ENCODE measurements around the gene AIFM3. TPM values are rescaled to one million over a fixed set of nuclear protein-coding genes. Genes with fewer than 3 reads are reported as not detected.

AIFM3 gene
- total and polyA plus RNA-seq, 2 experiments from 2014 or later: 0.45 to 1.5 TPM

DNA sequence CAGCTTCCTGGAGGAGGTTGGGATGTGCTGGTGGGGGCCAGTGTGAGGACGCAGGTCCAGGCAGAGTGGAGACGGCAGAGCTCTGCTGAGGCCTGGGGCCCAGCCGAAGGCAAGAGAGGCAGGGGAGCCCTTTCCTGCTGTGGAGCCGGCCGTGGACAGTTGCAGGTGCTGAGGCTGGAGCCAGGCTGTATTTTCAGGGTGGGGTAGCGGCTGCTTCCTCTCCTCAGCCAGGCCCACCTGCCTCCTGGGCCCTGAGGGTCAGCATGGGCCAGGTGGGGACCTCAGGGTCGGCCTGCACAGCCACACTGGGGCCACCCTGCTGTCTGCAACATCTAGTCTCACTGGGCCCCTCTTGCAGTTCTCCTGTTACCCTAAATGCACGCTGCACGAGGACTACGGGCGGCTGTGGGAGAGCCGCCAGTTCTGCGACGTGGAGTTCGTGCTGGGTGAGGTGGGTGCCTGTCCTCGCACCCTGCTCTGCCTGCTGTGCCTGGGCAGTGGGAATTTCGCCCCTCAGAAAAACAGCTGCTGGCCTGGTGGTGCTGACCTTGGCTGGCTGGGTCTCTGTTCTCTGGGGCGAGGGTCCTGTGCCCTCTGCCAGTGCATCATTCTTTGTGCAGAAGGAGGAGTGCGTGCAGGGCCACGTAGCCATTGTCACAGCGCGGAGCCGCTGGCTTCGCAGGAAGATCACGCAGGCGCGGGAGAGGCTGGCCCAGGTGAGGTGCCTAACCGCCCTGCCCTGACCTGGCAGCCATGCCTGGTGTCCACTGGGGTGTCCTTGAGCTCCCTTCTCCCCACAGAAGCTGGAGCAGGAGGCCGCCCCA lies 26.5 kb downstream of the AIFM3 start:
- TF ChIP-seq CREB1 (CRISPR knock-in tag; IDR thresholded peaks at IDR 0.05; ENCODE audit: low read depth) (no peak), NANOG (IDR thresholded peaks at IDR 0.05; ENCODE audit: borderline replicate concordance) (no peak), JUNB (IDR thresholded peaks at IDR 0.05; ENCODE audit: unreplicated experiment) (no peak), ZNF462 (CRISPR knock-in tag; IDR thresholded peaks at IDR 0.05) (no peak), STAT1 (IDR thresholded peaks at IDR 0.05; ENCODE audit: unreplicated experiment) (no peak), ZNF331 (CRISPR knock-in tag; IDR thresholded peaks at IDR 0.05; ENCODE audit: low read depth) (no peak)
- TF ChIP-seq, protein P1, sequence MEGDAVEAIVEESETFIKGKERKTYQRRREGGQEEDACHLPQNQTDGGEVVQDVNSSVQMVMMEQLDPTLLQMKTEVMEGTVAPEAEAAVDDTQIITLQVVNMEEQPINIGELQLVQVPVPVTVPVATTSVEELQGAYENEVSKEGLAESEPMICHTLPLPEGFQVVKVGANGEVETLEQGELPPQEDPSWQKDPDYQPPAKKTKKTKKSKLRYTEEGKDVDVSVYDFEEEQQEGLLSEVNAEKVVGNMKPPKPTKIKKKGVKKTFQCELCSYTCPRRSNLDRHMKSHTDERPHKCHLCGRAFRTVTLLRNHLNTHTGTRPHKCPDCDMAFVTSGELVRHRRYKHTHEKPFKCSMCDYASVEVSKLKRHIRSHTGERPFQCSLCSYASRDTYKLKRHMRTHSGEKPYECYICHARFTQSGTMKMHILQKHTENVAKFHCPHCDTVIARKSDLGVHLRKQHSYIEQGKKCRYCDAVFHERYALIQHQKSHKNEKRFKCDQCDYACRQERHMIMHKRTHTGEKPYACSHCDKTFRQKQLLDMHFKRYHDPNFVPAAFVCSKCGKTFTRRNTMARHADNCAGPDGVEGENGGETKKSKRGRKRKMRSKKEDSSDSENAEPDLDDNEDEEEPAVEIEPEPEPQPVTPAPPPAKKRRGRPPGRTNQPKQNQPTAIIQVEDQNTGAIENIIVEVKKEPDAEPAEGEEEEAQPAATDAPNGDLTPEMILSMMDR (conservative IDR thresholded peaks at IDR 0.05; ENCODE audit: low read depth in 2 of 2): no peak
- ATAC-seq (no peak), DNase-seq (ENCODE audit: low spot score) (no peak)
- Mint-ChIP-seq H3K27me3 (ENCODE audit: insufficient read depth, low read depth, poor library complexity) (peaks cover 7% of the 10 kb centered on the region), H3K27ac (no peak overlapping the region), H3K4me3 (no peak overlapping the region), H3K9me3 (no peaks in the 10 kb centered on the region), H3K4me1 (no peaks in the 10 kb centered on the region; the same call in 2 of the 3 replicates), H3K36me3 (ENCODE audit: low read depth) (peaks cover 14% of the 10 kb centered on the region; the same call in 2 of the 3 replicates)
- Histone ChIP-seq H3K27me3 (ENCODE audit: insufficient read depth) (no peaks in the 10 kb centered on the region), H2AFZ (no peak overlapping the region), H3K4me2 (no peak overlapping the region), H3K9me2 (ENCODE audit: insufficient read depth) (no peaks in the 10 kb centered on the region), H4K20me1 (replicated peaks; ENCODE audit: insufficient read depth) (no peaks in the 10 kb centered on the region), H3K36me3 (ENCODE audit: insufficient read depth) (no peaks in the 10 kb centered on the region), H3F3A (replicated peaks; ENCODE audit: low read depth) (no peaks in the 10 kb centered on the region), H3K4me1 (ENCODE audit: insufficient read depth) (no peaks in the 10 kb centered on the region), H3K79me2 (replicated peaks; ENCODE audit: insufficient read depth) (no peaks in the 10 kb centered on the region), H3K27ac (ENCODE audit: low read depth) (no peak overlapping the region), H3K4me3 (no peak overlapping the region)
